Stimulated activated CD8-positive, alpha-beta memory T cell treated with anti-CD3 and anti-CD28 coated beads, Interleukin-15, amount 100 ng/mL, for 1 hour (primary cell): ENCODE measurements around the gene NTN1.

Experiments used
- DNase-seq: peaks from one replicate; pipeline ENCODE4 v3.0.0-alpha.2; 2020; ENCODE audit warnings: low read depth

NTN1 gene

GRCh38 chr17:9232591-9233270 lies 211.4 kb downstream of the NTN1 start:
- no peak for DNase-seq

DNA sequence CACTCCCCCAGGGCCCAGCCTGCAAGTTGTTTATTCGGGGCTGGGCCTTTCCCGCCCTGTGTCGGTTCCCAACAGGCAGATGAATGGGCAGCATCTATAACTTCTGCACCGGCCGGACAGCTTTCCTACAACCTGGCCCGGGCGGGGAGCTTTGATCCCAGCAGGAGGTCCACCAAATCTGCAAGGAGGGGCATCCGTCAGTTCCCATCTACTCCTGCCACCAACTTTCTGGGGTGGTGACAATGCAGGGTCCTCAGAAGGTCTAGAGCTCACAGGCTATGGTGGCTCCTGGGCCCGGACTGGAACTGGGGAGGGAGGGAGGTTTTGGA lies 211.9 kb downstream of the NTN1 start:
- DNase-seq: no peak

- DNase-seq: no peak
Measured at GRCh38 chr17:9233761-9234160, 212.5 kb downstream of the NTN1 start.

DNA sequence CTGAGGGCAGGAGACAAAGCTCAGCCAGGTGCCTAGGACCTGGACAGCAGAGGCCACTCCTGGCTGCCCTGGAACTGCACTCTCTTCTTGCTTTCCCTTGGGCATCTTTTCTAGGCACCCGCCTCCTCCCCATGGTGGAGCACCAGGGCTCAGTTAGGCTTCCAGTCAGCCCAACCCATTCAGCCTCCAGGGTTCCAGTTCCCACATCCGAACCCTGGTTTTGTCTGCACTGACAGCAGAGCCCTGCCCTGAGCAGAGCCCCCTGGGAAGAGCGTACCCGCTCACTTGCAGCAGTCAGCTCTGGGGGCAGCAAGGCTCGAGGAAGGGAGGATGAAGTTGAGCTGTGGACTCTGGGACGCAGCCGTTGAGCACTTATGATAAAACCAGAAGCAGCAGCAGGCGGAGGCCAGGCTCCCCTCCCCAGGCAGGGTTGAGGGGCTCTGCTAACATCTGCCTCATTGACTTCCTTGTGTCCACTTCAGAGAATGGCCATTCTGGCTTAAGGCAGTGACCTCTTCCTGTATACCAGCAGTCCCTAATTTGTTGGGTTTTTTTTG lies 213.2 kb downstream of the NTN1 start:
- no peak for DNase-seq

GRCh38 chr17:9235346-9235745 lies 214.0 kb downstream of the NTN1 start:
- DNase-seq: no peak

GRCh38 chr17:9236286-9237052 lies 215.2 kb downstream of the NTN1 start:
- no peak for DNase-seq

GRCh38 chr17:9237053-9237410 lies 215.7 kb downstream of the NTN1 start:
- no peak for DNase-seq

DNA sequence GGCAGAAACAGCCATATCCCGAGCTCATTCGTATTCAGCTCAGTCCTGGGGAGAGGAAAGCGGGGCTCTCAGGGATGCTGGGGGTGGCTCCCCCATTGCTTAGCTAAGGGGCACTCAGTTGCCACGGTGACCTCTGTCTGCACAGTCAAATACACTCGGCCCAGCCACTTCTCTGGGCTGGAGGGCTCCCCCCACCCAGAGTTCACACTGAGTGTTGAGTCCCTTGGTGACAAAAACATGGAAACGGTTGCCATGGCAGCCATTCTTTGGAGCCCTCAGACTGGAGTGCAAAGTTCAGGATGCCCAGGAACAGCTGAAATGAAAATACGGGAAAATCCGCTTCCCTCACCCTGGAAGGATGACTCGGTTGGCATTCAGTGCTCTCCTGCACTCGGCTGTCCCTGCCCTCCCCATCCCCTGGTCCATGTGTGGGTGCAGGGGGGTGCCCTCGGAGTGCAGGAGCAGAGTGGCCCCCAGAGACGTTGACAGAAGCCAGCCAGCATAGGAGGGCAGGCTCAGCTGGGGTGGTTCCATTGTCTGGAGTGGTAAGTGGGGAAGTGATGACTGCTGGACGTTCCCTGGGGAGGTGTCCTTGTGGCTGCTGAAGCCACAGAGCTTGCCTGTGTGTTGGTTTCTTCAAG lies 216.5 kb downstream of the NTN1 start:
- no peak for DNase-seq

GRCh38 chr17:9238340-9239245 lies 217.3 kb downstream of the NTN1 start:
- DNase-seq: no peak

GRCh38 chr17:9239246-9239792 lies 218.0 kb downstream of the NTN1 start:
- no peak for DNase-seq

DNA sequence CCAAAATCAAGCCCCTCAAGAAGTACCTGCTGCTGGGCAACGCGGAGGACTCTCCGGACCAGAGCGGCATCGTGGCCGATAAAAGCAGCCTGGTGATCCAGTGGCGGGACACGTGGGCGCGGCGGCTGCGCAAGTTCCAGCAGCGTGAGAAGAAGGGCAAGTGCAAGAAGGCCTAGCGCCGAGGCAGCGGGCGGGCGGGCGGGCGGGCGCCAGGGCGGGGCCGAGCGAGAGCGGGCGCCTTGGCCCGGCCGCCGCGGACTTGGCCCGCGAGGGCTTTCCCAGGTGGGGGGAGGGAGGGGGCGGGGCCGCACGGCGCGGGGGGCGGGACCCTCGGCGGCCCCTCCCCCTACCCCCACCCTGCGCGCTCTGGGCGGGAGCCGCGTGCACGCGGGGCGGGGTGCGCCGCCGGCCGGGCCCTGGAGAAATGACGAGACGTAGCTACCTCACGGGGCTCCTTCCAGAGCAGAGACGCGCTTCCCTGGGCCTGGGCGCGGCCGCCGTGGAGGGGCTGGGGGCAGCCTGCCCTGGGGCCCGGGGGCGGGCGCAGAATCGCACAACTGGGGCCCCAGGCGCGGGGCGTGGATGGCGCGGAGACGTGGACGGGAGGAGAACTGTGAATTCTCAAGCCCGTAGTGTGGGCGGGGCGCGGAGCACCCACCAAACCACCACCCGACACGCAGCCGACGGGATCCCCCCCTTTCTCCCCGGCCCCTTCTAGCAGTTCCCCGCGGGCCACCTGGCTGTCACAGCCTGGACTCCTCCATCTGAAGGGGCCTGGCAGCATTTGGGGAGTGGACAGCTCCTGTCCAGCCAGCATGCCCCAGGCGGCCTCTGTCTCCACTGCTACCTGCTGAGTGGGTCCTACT lies 218.7 kb downstream of the NTN1 start:
- peak; percentile 27 for DNase-seq

GRCh38 chr17:9240659-9241370 lies 219.5 kb downstream of the NTN1 start:
- DNase-seq: no peak

DNA sequence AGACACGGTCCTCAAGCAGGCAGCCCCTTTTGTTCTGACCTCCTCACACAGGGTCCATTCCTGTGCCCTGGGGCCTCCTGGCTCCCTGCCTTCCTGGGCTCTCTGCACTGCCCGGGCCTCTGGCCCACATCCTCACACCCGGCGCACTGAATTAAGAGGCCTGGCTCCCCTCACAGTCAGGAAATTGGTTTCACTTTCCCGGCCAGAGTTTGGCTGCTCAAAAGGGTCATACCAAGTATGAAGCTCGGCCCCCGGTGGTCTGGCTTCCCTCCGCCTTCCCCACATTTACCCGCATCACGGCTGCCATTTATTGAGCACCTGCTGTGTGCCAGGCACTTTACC lies 220.0 kb downstream of the NTN1 start:
- DNase-seq: no peak

DNA sequence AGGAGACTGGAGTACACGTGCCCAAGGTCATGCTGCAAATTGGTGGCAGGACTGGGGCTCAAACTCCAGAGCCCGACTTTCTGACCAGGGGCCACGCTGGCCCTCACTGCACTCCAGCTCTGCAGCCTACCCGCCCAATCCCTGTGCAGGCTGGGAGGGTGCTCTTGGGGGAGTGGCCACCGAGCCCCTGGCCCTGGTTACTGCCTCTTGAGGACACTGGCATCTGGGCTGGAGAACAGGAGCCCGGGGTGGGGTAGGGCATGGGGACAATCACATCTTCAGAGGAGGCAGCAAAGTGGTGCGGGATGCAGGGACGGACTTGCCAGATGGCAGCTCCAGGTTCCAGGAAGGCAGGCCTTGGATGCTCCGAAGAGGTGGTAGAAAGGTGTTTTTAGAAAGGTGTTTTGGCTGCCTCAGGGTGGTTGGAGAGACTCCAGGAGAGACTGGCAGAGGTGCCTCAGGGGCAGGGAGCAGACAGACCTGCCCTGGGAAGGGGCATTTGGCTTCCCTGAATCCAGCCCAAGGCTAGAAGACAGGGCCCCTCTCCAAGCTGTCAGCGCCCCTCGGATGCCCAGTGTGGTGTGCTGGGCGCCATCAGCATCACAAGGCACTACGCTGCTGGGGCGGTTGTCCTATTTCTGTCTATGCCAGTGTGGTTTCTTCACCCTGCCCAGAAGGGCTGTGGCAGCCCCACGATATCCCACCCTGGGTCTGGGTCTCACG lies 220.6 kb downstream of the NTN1 start:
- no peak for DNase-seq

DNA sequence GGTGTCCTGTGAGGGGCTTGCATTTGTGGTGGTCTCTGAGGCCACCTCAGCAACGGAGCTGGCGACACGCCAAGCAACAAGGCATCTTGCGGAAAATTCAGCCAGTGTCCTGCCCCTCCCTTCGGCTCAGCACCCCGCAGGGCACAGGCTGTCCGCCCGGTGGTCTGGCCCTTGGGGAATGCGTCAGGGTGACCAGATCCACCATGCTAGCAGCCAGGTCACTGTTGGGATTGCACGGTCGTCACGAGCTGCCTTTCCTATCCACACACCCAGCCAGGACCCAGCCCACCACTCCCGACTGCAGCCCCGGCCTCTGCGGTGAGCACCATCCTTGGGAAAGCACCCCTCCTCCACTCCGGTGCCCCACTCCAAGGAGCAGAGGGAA lies 221.2 kb downstream of the NTN1 start:
- DNase-seq: no peak

DNA sequence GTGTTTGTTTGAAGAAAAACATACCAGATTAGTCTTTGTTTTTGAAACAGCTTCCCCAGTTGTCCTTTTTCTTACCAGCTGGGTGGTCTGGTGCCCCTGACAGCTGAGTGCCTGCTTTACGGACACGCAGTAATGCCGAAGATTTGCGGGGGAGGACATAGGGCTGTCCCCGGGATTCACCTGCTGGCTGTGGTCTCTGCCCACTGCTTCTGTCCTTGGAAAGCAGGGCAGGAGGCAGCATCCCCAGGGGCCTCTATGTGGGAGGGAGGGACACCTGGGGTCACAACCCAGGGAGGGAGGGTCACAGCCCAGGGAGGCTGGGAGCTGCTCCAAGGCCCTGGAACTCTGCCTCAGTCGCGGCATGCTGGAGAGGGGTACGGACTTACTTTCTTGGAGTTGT lies 221.7 kb downstream of the NTN1 start:
- no peak for DNase-seq

GRCh38 chr17:9244066-9245052 lies 223.0 kb downstream of the NTN1 start:
- DNase-seq: no peak

GRCh38 chr17:9247401-9247938 lies 226.2 kb downstream of the NTN1 start:
- DNase-seq: no peak
